EL (cell line): ENCODE data around the gene R3HCC1L.

ENCODE experiments used
- DNase-seq: peaks from one replicate; pipeline ENCODE4 v3.0.0-alpha.2; 2016

The R3HCC1L gene

GRCh38 chr10:98292971-98293370, 158.5 kb downstream of the R3HCC1L start:
- DNase-seq = no peak

- peak; percentile 20 for DNase-seq
These were observed 159.3 kb downstream of the R3HCC1L start for GRCh38 chr10:98293550-98294269.

GRCh38 chr10:98294270-98294627, 159.8 kb downstream of the R3HCC1L start:
- no peak for DNase-seq
